Retina (tissue), 1 donor: Measurements from ENCODE around the gene KIR3DL1.
"Not testable (repeated sequence)": the region's sequence is repeated elsewhere in the genome, so short reads cannot be mapped to it uniquely, and the experiment has no call there.

ENCODE experiments used
- DNase-seq: peaks from one replicate; pipeline ENCODE4 v3.0.0-alpha.2; 2016

Gene KIR3DL1

DNA sequence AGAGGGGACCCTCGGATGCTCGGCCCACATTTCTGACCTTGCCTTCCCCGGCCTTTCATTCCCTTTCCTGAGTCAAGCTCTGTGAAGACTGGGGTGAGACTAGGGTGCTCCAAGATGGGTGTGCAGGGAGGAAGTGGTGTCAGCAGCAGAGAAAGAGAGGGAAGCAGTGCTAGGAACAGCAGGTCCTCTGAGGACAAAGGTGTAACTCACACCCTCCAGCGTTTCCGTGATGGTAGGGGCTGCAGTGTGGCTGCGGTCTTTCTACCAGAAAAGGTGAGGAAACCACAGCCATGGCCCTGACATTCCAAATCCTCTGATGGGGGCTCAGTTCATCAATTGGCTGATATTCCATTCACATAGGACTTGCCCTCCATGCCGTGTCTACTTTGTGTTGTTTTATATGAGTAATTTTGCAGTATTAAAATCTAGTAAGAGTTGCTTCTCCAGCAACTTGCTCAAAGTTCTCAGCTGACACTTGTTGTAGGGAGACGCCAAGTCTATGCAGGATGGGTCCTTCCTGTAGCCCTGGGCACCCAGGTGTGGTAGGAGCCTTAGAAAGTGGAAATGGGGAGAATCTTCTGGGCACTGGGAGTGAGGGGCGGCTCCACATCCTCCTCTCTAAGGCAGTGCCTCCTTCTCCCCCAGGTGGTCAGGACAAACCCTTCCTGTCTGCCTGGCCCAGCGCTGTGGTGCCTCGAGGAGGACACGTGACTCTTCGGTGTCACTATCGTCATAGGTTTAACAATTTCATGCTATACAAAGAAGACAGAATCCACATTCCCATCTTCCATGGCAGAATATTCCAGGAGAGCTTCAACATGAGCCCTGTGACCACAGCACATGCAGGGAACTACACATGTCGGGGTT lies 1.6 kb downstream of the KIR3DL1 start:
- no peak for DNase-seq

GRCh38 chr19:54824416-54824815 lies 8.1 kb downstream of the KIR3DL1 start:
- DNase-seq = not testable (repeated sequence)

DNA sequence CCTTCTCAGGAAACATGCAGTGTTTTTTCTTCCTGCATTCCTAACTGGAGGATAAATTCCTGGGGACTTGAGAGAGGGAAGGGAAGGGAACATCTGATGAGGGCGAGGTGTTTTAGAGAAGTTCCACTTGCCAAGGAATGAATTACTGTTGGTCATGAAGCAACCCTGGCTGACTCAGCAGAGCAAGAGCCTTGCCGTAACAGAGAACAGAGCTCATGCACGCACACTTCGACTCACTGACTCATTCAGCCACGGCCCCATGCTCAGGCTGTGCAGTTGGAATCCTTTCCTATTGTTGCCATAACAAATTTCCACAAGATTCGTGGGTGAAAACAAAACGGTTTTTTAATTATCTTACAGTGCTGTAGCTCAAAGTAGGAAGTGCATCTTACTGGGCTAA lies 9.1 kb downstream of the KIR3DL1 start:
- DNase-seq = not testable (repeated sequence)

DNA sequence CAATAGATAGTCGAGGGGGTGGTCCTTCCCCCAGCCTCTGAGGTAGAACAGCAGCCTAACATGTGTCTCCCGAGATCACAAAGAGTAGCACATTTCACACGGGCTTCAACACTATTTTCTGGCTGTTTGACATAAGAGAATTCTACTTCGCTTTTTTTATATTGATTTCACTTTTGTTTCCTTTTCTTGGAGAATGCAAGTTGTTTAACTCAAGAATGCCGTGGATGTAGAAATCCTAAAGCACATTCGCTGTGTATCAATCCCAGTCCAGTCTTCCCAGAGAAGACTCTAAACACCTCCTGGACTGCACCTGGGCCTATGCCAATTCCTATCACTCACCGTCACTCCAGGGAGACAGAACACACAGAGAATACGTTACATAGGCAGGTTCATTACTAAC lies 11.8 kb downstream of the KIR3DL1 start:
- DNase-seq = not testable (repeated sequence)

- not testable (repeated sequence) for DNase-seq
Observed at GRCh38 chr19:54832496-54832895, 16.2 kb downstream of the KIR3DL1 start, which contains the start of gene KIR2DS4. Gene KIR2DS4 (plus strand): TSS chr19:54832676.

GRCh38 chr19:54835126-54835525 lies 18.9 kb downstream of the KIR3DL1 start:
- not testable (repeated sequence) for DNase-seq

GRCh38 chr19:54837522-54837921 lies 21.3 kb downstream of the KIR3DL1 start:
- not testable (repeated sequence) for DNase-seq

DNA sequence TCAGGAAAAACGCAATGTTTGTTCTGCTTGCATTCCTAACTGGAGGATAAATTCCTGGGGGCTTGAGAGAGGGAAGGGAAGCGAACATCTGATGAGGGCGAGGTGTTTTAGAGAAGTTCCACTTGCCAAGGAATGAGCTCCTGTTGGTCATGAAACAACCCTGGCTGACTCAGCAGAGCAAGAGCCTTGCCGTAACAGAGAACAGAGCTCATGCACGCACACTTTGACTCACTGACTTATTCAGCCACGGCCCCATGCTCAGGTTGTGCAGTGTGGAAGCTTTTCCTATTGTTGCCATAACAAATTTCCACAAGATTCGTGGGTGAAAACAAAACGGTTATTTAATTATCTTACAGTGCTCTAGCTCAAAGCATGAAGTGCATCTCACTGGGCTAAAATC lies 26.9 kb downstream of the KIR3DL1 start:
- not testable (repeated sequence) for DNase-seq

DNA sequence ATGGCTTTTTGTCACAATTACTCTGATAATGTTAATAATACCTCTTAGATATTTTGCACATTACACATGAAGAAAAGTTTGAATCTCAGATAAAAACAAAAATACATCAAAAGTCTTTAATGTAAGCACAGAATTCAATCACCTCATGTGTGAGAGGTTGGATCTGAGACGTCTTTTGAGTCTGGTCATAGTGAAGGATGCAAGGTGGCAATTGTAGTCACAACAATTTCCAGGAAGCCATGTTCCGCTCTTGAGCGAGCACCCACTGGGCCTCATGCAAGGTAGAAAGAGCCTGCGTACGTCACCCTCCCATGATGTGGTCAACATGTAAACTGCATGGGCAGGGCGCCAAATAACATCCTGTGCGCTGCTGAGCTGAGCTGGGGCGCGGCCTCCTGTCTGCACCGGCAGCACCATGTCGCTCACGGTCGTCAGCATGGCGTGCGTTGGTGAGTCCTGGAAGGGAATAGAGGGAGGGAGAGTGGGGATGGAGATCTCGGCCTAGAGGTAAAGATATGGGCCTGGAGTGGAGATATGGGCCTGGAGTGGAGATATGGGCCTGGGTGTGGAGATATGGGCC lies 33.9 kb downstream of the KIR3DL1 start, which contains the start of gene KIR3DL2:
TSS of gene KIR3DL2 (plus strand) at position 383 of the 580 bp plus-strand sequence. CDS start at position 416, 33 bp downstream.
- not testable (repeated sequence) for DNase-seq

- DNase-seq = no peak
Observed at GRCh38 chr19:54850930-54851329, 34.7 kb downstream of the KIR3DL1 start.

DNA sequence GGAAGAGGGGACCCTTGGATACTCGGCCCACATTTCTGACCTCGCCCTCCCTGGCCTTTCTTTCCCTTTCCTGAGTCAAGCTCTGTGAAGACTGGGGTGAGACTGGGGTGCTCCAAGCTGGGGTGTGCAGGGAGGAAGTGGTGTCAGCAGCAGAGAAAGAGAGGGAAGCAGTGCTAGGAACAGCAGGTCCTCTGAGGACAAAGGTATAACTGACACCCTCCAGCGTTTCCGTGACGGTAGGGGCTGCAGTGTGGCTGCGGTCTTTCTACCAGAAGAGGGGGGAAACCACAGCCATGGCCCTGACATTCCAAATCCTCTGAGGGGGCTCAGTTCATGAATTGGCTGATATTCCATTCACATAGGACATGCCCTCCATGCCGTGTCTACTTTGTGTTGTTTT lies 35.1 kb downstream of the KIR3DL1 start:
- DNase-seq = no peak

- DNase-seq = not testable (repeated sequence)
Observed at GRCh38 chr19:54855241-54855640, 39.0 kb downstream of the KIR3DL1 start.

DNA sequence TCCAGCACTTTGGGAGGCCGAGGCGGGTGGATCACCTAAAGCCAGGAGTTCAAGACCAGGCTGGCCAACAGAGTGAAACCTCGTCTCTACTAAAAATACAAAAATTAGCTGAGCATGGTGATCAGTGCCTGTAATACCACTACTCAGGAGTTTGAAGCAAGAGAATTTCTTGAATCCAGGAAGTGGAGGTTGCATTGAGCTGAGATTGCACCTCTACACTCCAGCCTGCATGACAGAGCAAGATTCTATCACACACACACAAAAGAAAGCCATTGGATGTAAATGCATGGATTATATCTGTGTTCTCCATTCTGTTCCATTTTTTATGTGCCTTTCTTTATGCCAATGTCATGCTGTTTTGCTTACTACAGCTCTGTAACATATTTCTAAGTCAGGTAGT lies 42.2 kb downstream of the KIR3DL1 start:
- not testable (repeated sequence) for DNase-seq

DNA sequence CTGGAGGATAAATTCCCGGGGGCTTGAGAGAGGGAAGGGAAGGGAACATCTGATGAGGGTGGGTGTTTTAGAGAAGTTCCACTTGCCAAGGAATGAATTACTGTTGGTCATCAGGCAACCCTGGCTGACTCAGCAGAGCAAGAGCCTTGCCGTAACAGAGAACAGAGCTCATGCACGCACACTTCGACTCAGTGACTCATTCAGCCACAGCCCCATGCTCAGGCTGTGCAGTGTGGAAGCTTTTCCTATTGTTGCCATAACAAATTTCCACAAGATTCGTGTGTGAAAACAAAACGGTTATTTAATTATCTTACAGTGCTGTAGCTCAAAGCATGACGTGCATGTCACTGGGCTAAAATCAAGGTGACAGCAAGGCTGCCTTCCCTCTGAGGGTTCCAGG lies 43.2 kb downstream of the KIR3DL1 start:
- DNase-seq = not testable (repeated sequence)

DNA sequence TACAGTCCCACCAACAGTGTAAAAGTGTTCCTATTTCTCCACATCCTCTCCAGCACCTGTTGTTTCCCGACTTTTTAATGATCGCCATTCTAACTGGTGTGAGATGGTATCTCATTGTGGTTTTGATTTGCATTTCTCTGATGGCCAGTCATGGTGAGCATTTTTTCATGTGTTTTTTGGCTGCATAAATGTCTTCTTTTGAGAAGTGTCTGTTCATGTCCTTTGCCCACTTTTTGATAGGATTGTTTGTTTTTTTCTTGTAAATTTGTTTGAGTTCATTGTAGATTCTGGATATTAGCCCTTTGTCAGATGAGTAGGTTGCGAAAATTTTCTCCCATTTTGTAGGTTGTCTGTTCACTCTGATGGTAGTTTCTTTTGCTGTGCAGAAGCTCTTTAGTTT lies 47.2 kb downstream of the KIR3DL1 start:
- DNase-seq = not testable (repeated sequence)

- DNase-seq = no peak
Observed at GRCh38 chr19:54871696-54872095, 55.4 kb downstream of the KIR3DL1 start.

DNA sequence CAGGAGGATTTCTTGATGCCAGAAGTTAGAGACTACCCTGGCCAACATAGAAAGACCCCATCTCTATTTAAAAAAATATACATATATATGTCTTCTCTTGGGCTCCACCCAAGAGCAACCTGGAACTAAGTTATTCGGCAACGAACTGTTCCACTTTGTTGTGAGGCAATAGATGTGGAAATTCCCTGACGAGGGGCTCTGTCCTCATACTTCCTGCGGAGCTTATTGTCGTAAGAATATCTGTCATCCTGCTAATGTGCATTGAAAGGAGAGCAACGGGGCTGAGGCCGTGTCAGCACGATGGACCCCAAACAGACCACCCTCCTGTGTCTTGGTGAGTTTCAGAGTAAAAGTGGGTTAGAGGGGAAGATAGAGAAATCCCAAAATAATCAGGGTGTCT lies 57.7 kb downstream of the KIR3DL1 start, which contains the start of gene FCAR:
TSS of gene FCAR (plus strand) at position 246 of the 400 bp plus-strand sequence. CDS start at position 301, 55 bp downstream.
- no peak for DNase-seq

DNA sequence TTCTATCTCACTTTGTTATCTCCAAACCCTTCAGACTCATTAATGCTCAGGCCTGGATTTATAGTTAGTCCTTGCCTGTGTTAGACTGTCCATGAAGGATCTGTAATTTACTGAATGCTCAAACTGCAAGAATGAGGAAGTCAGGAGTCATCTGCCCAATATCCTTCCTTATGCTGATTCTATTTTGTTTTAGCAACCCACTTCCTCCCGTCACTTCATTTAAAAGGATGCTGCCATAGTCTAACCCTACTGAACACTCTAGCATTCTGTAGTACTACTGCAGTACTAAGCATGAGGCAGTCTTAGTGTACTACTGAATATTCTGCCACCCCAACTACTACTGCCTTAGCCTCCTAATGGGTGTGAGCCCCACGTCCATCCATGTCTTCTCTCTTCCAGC lies 59.2 kb downstream of the KIR3DL1 start:
- no peak for DNase-seq

GRCh38 chr19:54877471-54877870 lies 61.2 kb downstream of the KIR3DL1 start:
- DNase-seq = no peak
